ENCODE measurements around the gene SPTB. TPM values are rescaled to one million over a fixed set of nuclear protein-coding genes. Genes with fewer than 3 reads are reported as not detected.
A peak's percentile ranks its signal among the peaks of the same experiment; 100 is the strongest.

SPTB gene
- total and polyA plus RNA-seq, 9 of the 15 experiments (the other 6 are each of a cell fraction or from before 2014, with no cell fraction given) = 0.21 to 45.9 (median 11.7) TPM

- TF ChIP-seq, protein P1, sequence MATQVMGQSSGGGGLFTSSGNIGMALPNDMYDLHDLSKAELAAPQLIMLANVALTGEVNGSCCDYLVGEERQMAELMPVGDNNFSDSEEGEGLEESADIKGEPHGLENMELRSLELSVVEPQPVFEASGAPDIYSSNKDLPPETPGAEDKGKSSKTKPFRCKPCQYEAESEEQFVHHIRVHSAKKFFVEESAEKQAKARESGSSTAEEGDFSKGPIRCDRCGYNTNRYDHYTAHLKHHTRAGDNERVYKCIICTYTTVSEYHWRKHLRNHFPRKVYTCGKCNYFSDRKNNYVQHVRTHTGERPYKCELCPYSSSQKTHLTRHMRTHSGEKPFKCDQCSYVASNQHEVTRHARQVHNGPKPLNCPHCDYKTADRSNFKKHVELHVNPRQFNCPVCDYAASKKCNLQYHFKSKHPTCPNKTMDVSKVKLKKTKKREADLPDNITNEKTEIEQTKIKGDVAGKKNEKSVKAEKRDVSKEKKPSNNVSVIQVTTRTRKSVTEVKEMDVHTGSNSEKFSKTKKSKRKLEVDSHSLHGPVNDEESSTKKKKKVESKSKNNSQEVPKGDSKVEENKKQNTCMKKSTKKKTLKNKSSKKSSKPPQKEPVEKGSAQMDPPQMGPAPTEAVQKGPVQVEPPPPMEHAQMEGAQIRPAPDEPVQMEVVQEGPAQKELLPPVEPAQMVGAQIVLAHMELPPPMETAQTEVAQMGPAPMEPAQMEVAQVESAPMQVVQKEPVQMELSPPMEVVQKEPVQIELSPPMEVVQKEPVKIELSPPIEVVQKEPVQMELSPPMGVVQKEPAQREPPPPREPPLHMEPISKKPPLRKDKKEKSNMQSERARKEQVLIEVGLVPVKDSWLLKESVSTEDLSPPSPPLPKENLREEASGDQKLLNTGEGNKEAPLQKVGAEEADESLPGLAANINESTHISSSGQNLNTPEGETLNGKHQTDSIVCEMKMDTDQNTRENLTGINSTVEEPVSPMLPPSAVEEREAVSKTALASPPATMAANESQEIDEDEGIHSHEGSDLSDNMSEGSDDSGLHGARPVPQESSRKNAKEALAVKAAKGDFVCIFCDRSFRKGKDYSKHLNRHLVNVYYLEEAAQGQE (IDR thresholded peaks at IDR 0.05; ENCODE audit: borderline replicate concordance) = peak; percentile 53
- TF ChIP-seq, protein P1 (CRISPR knock-in tag; IDR thresholded peaks at IDR 0.05; ENCODE audit: low read depth) = no peak
- TF ChIP-seq ZSCAN29 (IDR thresholded peaks at IDR 0.05) (no peak), SMC3 (conservative IDR thresholded peaks at IDR 0.05; ENCODE audit: insufficient read depth, low read depth, low read length) (peak; percentile 40; the same call in 1 of the 2 replicates), RAD21 (CRISPR knock-in tag; conservative IDR thresholded peaks at IDR 0.05 in 1 of 2, IDR thresholded peaks at IDR 0.05 in 1 of 2) (peak; percentile 61 to 78), ZNF436 (CRISPR knock-in tag; IDR thresholded peaks at IDR 0.05) (no peak), CBX3 (IDR thresholded peaks at IDR 0.05; ENCODE audit: borderline replicate concordance in 1 of 2, low read length in 2 of 2) (no peak), DEAF1 (CRISPR knock-in tag; IDR thresholded peaks at IDR 0.05) (0 out of 2 replicates have a peak, but pooled peaks have one; percentile 18), CTCF (IDR thresholded peaks at IDR 0.05 in 2 of 3, conservative IDR thresholded peaks at IDR 0.05 in 1 of 3; ENCODE audit: insufficient read depth in 2 of 3, low read depth in 1 of 3, low read length in 3 of 3) (peak; percentile 47 to 58 (median 52); a peak in 5 of 6 replicates), PHF20 (IDR thresholded peaks at IDR 0.05; ENCODE audit: partially characterized antibody) (no peak)
These were observed 77.9 kb downstream of the SPTB start (continued) for GRCh38 chr14:64801800-64802199.

Measured in K562 (cell line).